SK-N-SH treated with all-trans-retinoic acid at 6 μM for 48 hours (cell line): Measurements from ENCODE around the gene LRMDA.

Experiments
- ATAC-seq: fragments of 200-7000 bp; cut with Tn5 transposase; 3 replicates; pipeline ENCODE4 v1.9.1; 2020; ENCODE audit warnings: mild to moderate bottlenecking, moderate library complexity
- ARNTL ChIP-seq: fragments of 450-650 bp; formaldehyde crosslinking; IDR thresholded peaks from 2 replicates; pipeline ENCODE4 v1.5.0; 2020; ENCODE audit warnings: low read depth, mild to moderate bottlenecking, moderate library complexity, borderline replicate concordance
- CSDC2 ChIP-seq: fragments of 250-450 bp; sonication (Bioruptor Pico); IDR thresholded peaks from 2 replicates; pipeline ENCODE4 v1.5.0; 2020; ENCODE audit warnings: mild to moderate bottlenecking, moderate library complexity
- CSRNP3 ChIP-seq: fragments of 250-450 bp; sonication (Bioruptor Pico); IDR thresholded peaks from 2 replicates; pipeline ENCODE4 v1.5.1; 2021; ENCODE audit warnings: mild to moderate bottlenecking, moderate library complexity
- GLIS3 ChIP-seq: fragments of 250-450 bp; sonication (Bioruptor Pico); IDR thresholded peaks from 2 replicates; pipeline ENCODE4 v1.5.0; 2020; ENCODE audit warnings: mild to moderate bottlenecking, moderate library complexity
- ISL1 ChIP-seq: fragments of 250-450 bp; sonication (Bioruptor Pico); IDR thresholded peaks from 2 replicates; pipeline ENCODE4 v2.1.2; 2022; ENCODE audit warnings: mild to moderate bottlenecking, moderate library complexity
- OSR1 ChIP-seq: fragments of 250-450 bp; sonication (Bioruptor Pico); IDR thresholded peaks from 2 replicates; pipeline ENCODE4 v1.8.0; 2022; ENCODE audit warnings: moderate library complexity, mild to moderate bottlenecking, inconsistent platforms
- POU6F1 ChIP-seq: fragments of 250-450 bp; sonication (Bioruptor Pico); IDR thresholded peaks from 2 replicates; pipeline ENCODE4 v1.8.0; 2021; ENCODE audit warnings: low read depth, mild to moderate bottlenecking, moderate library complexity, borderline replicate concordance
- PPARA ChIP-seq: fragments of 250-450 bp; sonication (Bioruptor Pico); IDR thresholded peaks from 2 replicates; pipeline ENCODE4 v1.5.0; 2020; ENCODE audit warnings: mild to moderate bottlenecking, borderline replicate concordance
- RARB ChIP-seq: fragments of 250-450 bp; sonication (Bioruptor Pico); IDR thresholded peaks from 2 replicates; pipeline ENCODE4 v1.8.0; 2021; ENCODE audit warnings: mild to moderate bottlenecking, moderate library complexity
- SNAI2 ChIP-seq: fragments of 250-450 bp; sonication (Bioruptor Pico); IDR thresholded peaks from 2 replicates; pipeline ENCODE4 v1.5.0; 2020; ENCODE audit warnings: mild to moderate bottlenecking, moderate library complexity
- TCF4 ChIP-seq: fragments of 250-450 bp; sonication (Bioruptor Pico); IDR thresholded peaks from 2 replicates; pipeline ENCODE4 v1.8.0; 2021; ENCODE audit warnings: mild to moderate bottlenecking, moderate library complexity, borderline replicate concordance
- TOX ChIP-seq: fragments of 250-450 bp; sonication (Bioruptor Pico); IDR thresholded peaks from 2 replicates; pipeline ENCODE4 v1.8.0; 2021; ENCODE audit warnings: mild to moderate bottlenecking, moderate library complexity, borderline replicate concordance
- ZC3H10 ChIP-seq: fragments of 250-450 bp; sonication (Bioruptor Pico); IDR thresholded peaks from 2 replicates; pipeline ENCODE4 v1.5.1; 2021; ENCODE audit warnings: mild to moderate bottlenecking, moderate library complexity
- ZFP3 ChIP-seq: fragments of 250-450 bp; sonication (Bioruptor Pico); IDR thresholded peaks from 2 replicates; pipeline ENCODE4 v1.5.0; 2020; ENCODE audit warnings: mild to moderate bottlenecking, moderate library complexity
- ZFP30 ChIP-seq: fragments of 450-650 bp; formaldehyde crosslinking; IDR thresholded peaks from 2 replicates; pipeline ENCODE4 v1.5.0; 2022; ENCODE audit warnings: mild to moderate bottlenecking, moderate library complexity
- ZNF565 ChIP-seq: fragments of 450-650 bp; formaldehyde crosslinking; conservative IDR thresholded peaks from 2 replicates; pipeline ENCODE4 v1.5.0; 2020; ENCODE audit warnings: low read depth, mild to moderate bottlenecking, moderate library complexity
- ZNF70 ChIP-seq: fragments of 450-650 bp; formaldehyde crosslinking; IDR thresholded peaks from 2 replicates; pipeline ENCODE4 v1.5.0; 2020; ENCODE audit warnings: mild to moderate bottlenecking, moderate library complexity
- ZNF8 ChIP-seq: fragments of 450-650 bp; formaldehyde crosslinking; IDR thresholded peaks from 2 replicates; pipeline ENCODE4 v1.5.0; 2020; ENCODE audit warnings: mild to moderate bottlenecking, moderate library complexity
- TF ChIP-seq, protein P1 (sequence below): fragments of 250-450 bp; sonication (Bioruptor Pico); IDR thresholded peaks from 2 replicates; pipeline ENCODE4 v1.5.0; 2020; ENCODE audit warnings: mild to moderate bottlenecking, moderate library complexity
- TF ChIP-seq, protein P2 (sequence below): fragments of 250-450 bp; sonication (Bioruptor Pico); IDR thresholded peaks from 2 replicates; pipeline ENCODE4 v1.5.1; 2020; ENCODE audit warnings: low read depth, mild to moderate bottlenecking, moderate library complexity
- TF ChIP-seq, protein P3 (sequence below): fragments of 250-450 bp; sonication (Bioruptor Pico); IDR thresholded peaks from 2 replicates; pipeline ENCODE4 v1.8.0; 2020; ENCODE audit warnings: mild to moderate bottlenecking, moderate library complexity, borderline replicate concordance

Gene LRMDA

GRCh38 chr10:76034353-76035205 lies 603.2 kb downstream of the LRMDA start:
- TF ChIP-seq CSRNP3 (CRISPR knock-in tag) (no peak), TCF4 (CRISPR knock-in tag) (no peak), RARB (no peak), ZNF565 (CRISPR knock-in tag) (no peak), ZFP30 (CRISPR knock-in tag) (no peak), CSDC2 (CRISPR knock-in tag) (no peak), TOX (CRISPR knock-in tag) (no peak), OSR1 (CRISPR knock-in tag) (no peak), ISL1 (CRISPR knock-in tag) (no peak), ZNF8 (no peak), ZC3H10 (no peak), GLIS3 (CRISPR knock-in tag) (no peak), POU6F1 (CRISPR knock-in tag) (no peak), PPARA (CRISPR knock-in tag) (no peak), SNAI2 (CRISPR knock-in tag) (no peak), ZFP3 (no peak), ARNTL (CRISPR knock-in tag) (no peak)
- TF ChIP-seq, protein P1, sequence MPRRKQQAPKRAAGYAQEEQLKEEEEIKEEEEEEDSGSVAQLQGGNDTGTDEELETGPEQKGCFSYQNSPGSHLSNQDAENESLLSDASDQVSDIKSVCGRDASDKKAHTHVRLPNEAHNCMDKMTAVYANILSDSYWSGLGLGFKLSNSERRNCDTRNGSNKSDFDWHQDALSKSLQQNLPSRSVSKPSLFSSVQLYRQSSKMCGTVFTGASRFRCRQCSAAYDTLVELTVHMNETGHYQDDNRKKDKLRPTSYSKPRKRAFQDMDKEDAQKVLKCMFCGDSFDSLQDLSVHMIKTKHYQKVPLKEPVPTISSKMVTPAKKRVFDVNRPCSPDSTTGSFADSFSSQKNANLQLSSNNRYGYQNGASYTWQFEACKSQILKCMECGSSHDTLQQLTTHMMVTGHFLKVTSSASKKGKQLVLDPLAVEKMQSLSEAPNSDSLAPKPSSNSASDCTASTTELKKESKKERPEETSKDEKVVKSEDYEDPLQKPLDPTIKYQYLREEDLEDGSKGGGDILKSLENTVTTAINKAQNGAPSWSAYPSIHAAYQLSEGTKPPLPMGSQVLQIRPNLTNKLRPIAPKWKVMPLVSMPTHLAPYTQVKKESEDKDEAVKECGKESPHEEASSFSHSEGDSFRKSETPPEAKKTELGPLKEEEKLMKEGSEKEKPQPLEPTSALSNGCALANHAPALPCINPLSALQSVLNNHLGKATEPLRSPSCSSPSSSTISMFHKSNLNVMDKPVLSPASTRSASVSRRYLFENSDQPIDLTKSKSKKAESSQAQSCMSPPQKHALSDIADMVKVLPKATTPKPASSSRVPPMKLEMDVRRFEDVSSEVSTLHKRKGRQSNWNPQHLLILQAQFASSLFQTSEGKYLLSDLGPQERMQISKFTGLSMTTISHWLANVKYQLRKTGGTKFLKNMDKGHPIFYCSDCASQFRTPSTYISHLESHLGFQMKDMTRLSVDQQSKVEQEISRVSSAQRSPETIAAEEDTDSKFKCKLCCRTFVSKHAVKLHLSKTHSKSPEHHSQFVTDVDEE, result no peak
- TF ChIP-seq, protein P2, sequence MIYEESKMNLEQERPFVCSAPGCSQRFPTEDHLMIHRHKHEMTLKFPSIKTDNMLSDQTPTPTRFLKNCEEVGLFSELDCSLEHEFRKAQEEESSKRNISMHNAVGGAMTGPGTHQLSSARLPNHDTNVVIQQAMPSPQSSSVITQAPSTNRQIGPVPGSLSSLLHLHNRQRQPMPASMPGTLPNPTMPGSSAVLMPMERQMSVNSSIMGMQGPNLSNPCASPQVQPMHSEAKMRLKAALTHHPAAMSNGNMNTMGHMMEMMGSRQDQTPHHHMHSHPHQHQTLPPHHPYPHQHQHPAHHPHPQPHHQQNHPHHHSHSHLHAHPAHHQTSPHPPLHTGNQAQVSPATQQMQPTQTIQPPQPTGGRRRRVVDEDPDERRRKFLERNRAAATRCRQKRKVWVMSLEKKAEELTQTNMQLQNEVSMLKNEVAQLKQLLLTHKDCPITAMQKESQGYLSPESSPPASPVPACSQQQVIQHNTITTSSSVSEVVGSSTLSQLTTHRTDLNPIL (CRISPR knock-in tag), result no peak
- TF ChIP-seq, protein P3, sequence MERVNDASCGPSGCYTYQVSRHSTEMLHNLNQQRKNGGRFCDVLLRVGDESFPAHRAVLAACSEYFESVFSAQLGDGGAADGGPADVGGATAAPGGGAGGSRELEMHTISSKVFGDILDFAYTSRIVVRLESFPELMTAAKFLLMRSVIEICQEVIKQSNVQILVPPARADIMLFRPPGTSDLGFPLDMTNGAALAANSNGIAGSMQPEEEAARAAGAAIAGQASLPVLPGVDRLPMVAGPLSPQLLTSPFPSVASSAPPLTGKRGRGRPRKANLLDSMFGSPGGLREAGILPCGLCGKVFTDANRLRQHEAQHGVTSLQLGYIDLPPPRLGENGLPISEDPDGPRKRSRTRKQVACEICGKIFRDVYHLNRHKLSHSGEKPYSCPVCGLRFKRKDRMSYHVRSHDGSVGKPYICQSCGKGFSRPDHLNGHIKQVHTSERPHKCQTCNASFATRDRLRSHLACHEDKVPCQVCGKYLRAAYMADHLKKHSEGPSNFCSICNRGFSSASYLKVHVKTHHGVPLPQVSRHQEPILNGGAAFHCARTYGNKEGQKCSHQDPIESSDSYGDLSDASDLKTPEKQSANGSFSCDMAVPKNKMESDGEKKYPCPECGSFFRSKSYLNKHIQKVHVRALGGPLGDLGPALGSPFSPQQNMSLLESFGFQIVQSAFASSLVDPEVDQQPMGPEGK (CRISPR knock-in tag), result no peak
- ATAC-seq, result no peak

- ATAC-seq, result peak; percentile 37; the same call in 2 of the 3 replicates
- TF ChIP-seq, protein P1, result no peak
- TF ChIP-seq ZFP3, result no peak
- TF ChIP-seq ZFP30 (CRISPR knock-in tag), result no peak
- no peak for TF ChIP-seq CSRNP3 (CRISPR knock-in tag)
- no peak for TF ChIP-seq ZC3H10
- TF ChIP-seq RARB, result no peak
- TF ChIP-seq, protein P2 (CRISPR knock-in tag), result no peak
- TF ChIP-seq ZNF70, result no peak
- TF ChIP-seq ISL1 (CRISPR knock-in tag), result no peak
- no peak for TF ChIP-seq ZNF8
Observed at GRCh38 chr10:76035206-76036110, 604.0 kb downstream of the LRMDA start.
